GM23338 (cell line): ENCODE results near the gene TGFBR1.

Source experiments
- EZH2 ChIP-seq: fragments of 200-600 bp; sonication (generic); IDR thresholded peaks from one replicate; pipeline ENCODE4 v1.8.0; 2017; ENCODE audit warnings: antibody characterized with exemption, mild to moderate bottlenecking, low read depth; ENCODE audit not compliant: unreplicated experiment
- EZH2phosphoT487 ChIP-seq: fragments of 200-600 bp; sonication (generic); IDR thresholded peaks from one replicate; pipeline ENCODE4 v1.8.1; 2018; ENCODE audit warnings: antibody characterized with exemption; ENCODE audit not compliant: unreplicated experiment
- JUNB ChIP-seq: IDR thresholded peaks from one replicate; pipeline ENCODE4 v1.6.1; 2016; ENCODE audit warnings: antibody characterized with exemption; ENCODE audit not compliant: unreplicated experiment
- POLR2AphosphoS5 ChIP-seq: IDR thresholded peaks from 2 replicates; pipeline ENCODE4 v1.6.1; 2016; ENCODE audit warnings: antibody characterized with exemption, low read depth
- STAT1 ChIP-seq: IDR thresholded peaks from one replicate; pipeline ENCODE4 v1.6.1; 2016; ENCODE audit warnings: antibody characterized with exemption; ENCODE audit not compliant: unreplicated experiment
- ZNF331 ChIP-seq: fragments of 250-450 bp; sonication (Bioruptor Pico); IDR thresholded peaks from 2 replicates; pipeline ENCODE4 v1.5.0; 2020; ENCODE audit warnings: low read depth, mild to moderate bottlenecking, moderate library complexity
- TF ChIP-seq, protein P1 (sequence below), 2 experiments: fragments of 200-600 bp in 1 of 2; sonication (generic) in 1 of 2; conservative IDR thresholded peaks; 2 replicates each; pipeline versions ENCODE4 v1.5.1 to v1.6.1; 2016 to 2017; ENCODE audit warnings: antibody characterized with exemption in 2 of 2, low read depth in 2 of 2, mild to moderate bottlenecking in 2 of 2, moderate library complexity in 1 of 2
- TF ChIP-seq, protein P2 (sequence below): IDR thresholded peaks from one replicate; pipeline ENCODE4 v1.6.1; 2018; ENCODE audit warnings: antibody characterized with exemption; ENCODE audit not compliant: unreplicated experiment
- TF ChIP-seq, protein P3 (sequence below): IDR thresholded peaks from 2 replicates; pipeline ENCODE4 v1.6.1; 2016; ENCODE audit warnings: antibody characterized with exemption

GRCh38 chr9:99114049-99114440, 9.1 kb downstream of the TGFBR1 start:
- no peak for TF ChIP-seq EZH2
- no peak for TF ChIP-seq POLR2AphosphoS5
- TF ChIP-seq, protein P1, sequence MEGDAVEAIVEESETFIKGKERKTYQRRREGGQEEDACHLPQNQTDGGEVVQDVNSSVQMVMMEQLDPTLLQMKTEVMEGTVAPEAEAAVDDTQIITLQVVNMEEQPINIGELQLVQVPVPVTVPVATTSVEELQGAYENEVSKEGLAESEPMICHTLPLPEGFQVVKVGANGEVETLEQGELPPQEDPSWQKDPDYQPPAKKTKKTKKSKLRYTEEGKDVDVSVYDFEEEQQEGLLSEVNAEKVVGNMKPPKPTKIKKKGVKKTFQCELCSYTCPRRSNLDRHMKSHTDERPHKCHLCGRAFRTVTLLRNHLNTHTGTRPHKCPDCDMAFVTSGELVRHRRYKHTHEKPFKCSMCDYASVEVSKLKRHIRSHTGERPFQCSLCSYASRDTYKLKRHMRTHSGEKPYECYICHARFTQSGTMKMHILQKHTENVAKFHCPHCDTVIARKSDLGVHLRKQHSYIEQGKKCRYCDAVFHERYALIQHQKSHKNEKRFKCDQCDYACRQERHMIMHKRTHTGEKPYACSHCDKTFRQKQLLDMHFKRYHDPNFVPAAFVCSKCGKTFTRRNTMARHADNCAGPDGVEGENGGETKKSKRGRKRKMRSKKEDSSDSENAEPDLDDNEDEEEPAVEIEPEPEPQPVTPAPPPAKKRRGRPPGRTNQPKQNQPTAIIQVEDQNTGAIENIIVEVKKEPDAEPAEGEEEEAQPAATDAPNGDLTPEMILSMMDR (conservative IDR thresholded peaks at IDR 0.05; ENCODE audit: low read depth in 2 of 2): no peak
- TF ChIP-seq, protein P2, sequence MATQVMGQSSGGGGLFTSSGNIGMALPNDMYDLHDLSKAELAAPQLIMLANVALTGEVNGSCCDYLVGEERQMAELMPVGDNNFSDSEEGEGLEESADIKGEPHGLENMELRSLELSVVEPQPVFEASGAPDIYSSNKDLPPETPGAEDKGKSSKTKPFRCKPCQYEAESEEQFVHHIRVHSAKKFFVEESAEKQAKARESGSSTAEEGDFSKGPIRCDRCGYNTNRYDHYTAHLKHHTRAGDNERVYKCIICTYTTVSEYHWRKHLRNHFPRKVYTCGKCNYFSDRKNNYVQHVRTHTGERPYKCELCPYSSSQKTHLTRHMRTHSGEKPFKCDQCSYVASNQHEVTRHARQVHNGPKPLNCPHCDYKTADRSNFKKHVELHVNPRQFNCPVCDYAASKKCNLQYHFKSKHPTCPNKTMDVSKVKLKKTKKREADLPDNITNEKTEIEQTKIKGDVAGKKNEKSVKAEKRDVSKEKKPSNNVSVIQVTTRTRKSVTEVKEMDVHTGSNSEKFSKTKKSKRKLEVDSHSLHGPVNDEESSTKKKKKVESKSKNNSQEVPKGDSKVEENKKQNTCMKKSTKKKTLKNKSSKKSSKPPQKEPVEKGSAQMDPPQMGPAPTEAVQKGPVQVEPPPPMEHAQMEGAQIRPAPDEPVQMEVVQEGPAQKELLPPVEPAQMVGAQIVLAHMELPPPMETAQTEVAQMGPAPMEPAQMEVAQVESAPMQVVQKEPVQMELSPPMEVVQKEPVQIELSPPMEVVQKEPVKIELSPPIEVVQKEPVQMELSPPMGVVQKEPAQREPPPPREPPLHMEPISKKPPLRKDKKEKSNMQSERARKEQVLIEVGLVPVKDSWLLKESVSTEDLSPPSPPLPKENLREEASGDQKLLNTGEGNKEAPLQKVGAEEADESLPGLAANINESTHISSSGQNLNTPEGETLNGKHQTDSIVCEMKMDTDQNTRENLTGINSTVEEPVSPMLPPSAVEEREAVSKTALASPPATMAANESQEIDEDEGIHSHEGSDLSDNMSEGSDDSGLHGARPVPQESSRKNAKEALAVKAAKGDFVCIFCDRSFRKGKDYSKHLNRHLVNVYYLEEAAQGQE: no peak
- TF ChIP-seq, protein P3, sequence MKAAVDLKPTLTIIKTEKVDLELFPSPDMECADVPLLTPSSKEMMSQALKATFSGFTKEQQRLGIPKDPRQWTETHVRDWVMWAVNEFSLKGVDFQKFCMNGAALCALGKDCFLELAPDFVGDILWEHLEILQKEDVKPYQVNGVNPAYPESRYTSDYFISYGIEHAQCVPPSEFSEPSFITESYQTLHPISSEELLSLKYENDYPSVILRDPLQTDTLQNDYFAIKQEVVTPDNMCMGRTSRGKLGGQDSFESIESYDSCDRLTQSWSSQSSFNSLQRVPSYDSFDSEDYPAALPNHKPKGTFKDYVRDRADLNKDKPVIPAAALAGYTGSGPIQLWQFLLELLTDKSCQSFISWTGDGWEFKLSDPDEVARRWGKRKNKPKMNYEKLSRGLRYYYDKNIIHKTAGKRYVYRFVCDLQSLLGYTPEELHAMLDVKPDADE: no peak
- TF ChIP-seq EZH2phosphoT487: no peak
- TF ChIP-seq ZNF331 (CRISPR knock-in tag): no peak
- TF ChIP-seq STAT1: no peak
- TF ChIP-seq JUNB: no peak
